Activated T-cell treated with anti-CD3 and anti-CD28 coated beads, Interleukin-2, amount 50 U/mL, for 1 hour (primary cell): ENCODE measurements around the gene FAM107B.

Experiments used
- DNase-seq: peaks from one replicate; pipeline ENCODE4 v3.0.0-alpha.2; 2020

The FAM107B gene

GRCh38 chr10:14776546-14776945 lies 1.8 kb upstream of the FAM107B start:
- no peak for DNase-seq

- no peak for DNase-seq
Measured at GRCh38 chr10:14775656-14776055, 959 bp upstream of the FAM107B start.

- no peak for DNase-seq
Measured at GRCh38 chr10:14774214-14774580, 500 bp downstream of the FAM107B start.

DNA sequence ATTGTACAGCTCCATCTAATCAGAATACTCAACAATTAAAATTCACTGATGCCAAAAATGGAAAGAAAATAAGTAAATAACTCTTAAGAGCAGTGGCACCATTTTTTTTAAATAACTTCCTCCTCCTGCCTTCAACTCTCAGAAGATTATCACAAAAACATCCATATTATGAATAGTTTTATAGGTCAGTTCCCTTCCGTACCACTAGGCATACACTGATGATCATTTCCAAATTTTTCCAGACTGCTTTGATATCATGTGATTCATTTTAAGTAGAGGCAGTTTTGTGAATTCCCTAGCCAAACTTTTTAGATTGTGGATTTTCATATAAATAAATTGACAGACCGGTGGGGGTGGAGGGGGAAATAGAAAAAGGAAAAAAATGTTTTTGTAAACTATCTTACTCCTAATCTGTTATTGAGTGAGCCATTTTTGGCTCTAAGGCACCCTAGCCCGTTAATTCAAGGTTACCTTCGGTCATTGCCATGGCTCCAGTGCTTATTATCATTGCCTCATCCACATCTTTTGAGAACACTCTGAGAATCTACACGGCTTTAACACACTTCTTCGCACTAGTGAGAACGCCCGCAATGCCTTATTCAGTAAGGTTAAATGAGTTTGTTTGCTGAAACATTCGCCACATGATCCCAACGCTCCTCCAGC lies 1.0 kb downstream of the FAM107B start:
- DNase-seq = no peak

GRCh38 chr10:14772399-14772798 lies 2.3 kb downstream of the FAM107B start:
- DNase-seq = no peak

DNA sequence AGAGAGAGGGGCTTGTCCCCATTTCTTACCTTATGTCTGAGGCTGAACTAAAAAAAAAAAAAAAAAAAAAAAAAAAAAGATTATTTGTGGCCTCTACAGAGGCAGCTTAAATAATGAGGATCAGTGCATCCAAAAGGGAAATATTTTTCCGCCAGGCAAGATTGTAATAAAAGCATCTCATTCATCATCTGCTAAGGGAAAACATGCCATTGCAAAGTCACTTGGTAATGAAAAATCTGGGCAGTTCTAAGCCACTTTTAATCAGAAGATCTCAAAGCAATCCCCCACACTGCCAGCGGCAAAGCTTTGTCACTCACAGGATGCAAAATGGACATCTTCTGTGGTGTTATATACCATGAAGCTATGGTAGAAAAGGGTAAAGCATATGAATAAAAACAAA lies 3.8 kb downstream of the FAM107B start:
- no peak for DNase-seq

GRCh38 chr10:14761372-14761771 lies 13.3 kb downstream of the FAM107B start:
- no peak for DNase-seq

GRCh38 chr10:14758994-14759664 lies 15.6 kb downstream of the FAM107B start:
- DNase-seq = peak; percentile 24

GRCh38 chr10:14758451-14758850 lies 16.2 kb downstream of the FAM107B start:
- DNase-seq = no peak

DNA sequence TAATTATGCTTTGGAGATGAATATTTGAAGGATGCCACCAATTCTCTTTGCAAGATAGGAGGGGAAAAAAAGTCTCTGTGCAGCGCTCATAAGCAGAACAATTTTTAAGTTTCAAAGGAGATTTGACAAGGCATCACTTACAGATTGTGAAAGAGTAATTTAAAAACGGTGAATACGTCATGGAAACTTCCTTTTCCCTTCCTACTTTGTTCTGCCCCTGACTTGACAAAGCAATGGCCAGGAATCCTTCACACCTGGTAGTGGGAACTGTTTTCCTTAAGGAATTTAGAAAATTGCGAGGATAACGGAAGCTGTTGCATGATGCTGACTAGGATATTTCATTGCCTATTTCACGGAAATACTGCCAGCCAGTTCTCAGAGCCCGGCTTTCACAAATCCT lies 16.7 kb downstream of the FAM107B start:
- no peak for DNase-seq

DNA sequence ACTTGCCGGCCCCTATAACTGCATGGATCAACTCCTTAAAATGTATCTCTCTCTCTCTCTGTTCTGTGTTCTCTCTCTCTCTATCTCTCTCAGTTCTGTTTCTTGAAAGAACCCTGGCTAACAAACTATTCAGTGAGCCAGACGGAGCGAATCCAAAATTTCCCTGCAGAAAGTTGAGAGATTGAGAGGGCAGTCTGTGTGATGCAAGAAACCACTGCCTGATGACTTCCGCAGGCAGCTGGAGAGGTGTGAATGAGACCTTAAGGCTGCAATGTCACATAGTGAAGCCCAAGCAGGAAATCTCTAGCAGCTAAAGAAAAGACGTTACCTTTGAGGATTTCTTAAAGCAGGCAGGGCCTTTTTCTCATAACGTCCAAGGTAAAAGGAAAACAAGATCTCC lies 17.3 kb downstream of the FAM107B start:
- no peak for DNase-seq

DNA sequence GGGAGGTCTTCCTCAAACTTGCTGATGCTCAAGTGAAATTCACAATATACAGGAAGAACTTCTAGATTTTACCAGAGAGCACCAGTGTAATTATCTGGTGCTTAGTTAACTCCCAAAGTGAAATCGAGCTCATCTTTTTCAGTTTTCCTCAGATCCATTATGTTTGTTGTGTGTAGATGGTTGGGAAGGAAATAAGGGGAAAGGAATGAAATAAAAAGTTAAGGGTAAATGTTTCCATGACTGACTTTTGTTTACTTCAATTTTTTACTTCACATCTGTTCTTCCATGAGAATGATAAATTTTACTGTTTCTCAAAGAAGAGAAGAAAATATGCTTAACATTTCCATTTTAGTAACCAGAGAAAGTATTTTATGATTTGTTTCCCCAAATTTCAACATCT lies 21.3 kb downstream of the FAM107B start:
- no peak for DNase-seq

- no peak for DNase-seq
Measured at GRCh38 chr10:14751921-14752320, 22.8 kb downstream of the FAM107B start.

- no peak for DNase-seq
Measured at GRCh38 chr10:14751014-14751896, 23.4 kb downstream of the FAM107B start.

DNA sequence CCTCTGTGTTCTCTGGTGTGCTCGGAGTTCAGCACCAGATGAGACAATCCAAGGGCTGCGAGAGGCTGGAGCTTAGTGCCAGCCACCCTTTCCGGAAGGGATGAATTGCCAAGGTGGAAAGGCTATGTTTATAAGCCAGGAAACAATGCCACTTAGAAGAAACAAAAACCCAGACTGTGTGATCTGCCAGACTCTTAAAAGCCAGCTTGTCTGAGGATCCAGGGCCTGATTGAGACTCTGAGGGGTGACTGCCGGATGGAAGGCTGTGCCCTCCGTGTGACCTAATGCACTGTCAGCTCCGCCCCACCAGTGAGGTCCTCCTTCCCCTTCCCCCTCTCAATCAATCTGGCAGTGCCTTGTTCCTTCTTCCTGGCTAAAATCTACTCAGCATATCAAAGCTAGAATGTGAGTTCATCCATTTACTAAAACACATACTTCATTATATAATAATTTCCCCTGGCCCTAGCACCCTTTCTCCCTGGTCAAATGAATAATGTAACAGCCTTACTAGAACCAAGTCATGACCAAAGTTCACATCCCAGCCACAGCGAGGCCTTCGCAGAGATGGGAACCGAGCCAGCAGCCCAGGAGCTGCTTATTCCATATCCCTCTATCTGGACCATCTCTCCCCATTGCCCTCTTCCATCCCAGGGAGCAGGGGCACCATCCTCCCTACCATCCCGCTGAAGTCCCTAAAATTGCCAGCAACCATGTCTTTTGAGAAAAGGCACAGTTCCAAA lies 25.5 kb downstream of the FAM107B start:
- DNase-seq = no peak

GRCh38 chr10:14748441-14748840 lies 26.3 kb downstream of the FAM107B start:
- no peak for DNase-seq

GRCh38 chr10:14742815-14743214 lies 31.9 kb downstream of the FAM107B start:
- DNase-seq = no peak

GRCh38 chr10:14742382-14742781 lies 32.3 kb downstream of the FAM107B start:
- no peak for DNase-seq

- DNase-seq = no peak
Measured at GRCh38 chr10:14740684-14741247, 33.9 kb downstream of the FAM107B start.

GRCh38 chr10:14737808-14738545 lies 36.7 kb downstream of the FAM107B start:
- no peak for DNase-seq

GRCh38 chr10:14736600-14737081 lies 38.1 kb downstream of the FAM107B start:
- DNase-seq = no peak

- DNase-seq = no peak
Measured at GRCh38 chr10:14736043-14736442, 38.7 kb downstream of the FAM107B start.
